A549 treated with CORT108297 at 1 μM for 4 hours (cell line): ENCODE results near the gene MRO. TPM values are rescaled to one million over a fixed set of nuclear protein-coding genes. Genes with fewer than 3 reads are reported as not detected.

Source experiments
- total RNA-seq: library from RNA; stranded (reverse); fragments of 200-300 nt; extraction: Qiagen RNA extraction; gene quantifications from 5 replicates; pipeline ENCODE4 v1.2.3, GENCODE V29; 2022

Gene MRO
- total RNA-seq, result 0.05 to 0.10 TPM (median 0.08 TPM) in 5 replicates

GRCh38 chr18:50819728-50820378 lies at the start of gene MRO:
TSS of gene MRO (minus strand) at chr18:50820016. CDS start at chr18:50809400, 10,616 bp downstream.

Other genes with a start within 250 kb of the MRO start
- 33.0 to 42.7 TPM (median 36.0 TPM) in 5 replicates for gene ME2, start 59.1 kb upstream of the MRO start, total RNA-seq
- 4.3 to 5.0 TPM (median 4.8 TPM) in 5 replicates for gene ELAC1, start 148.0 kb upstream of the MRO start, total RNA-seq
- 42.7 to 59.7 TPM (median 57.0 TPM) in 5 replicates for gene SMAD4, start 210.2 kb upstream of the MRO start, total RNA-seq